UCSD-AML1 (cell line): ENCODE measurements around the gene SYK.
"Not testable (repeated sequence)": the region's sequence is repeated elsewhere in the genome, so short reads cannot be mapped to it uniquely, and the experiment has no call there.

Source experiments
- DNase-seq: peaks from one replicate; lab custom pipeline; 2025; ENCODE audit not compliant: unreplicated experiment; lab: John Stamatoyannopoulos, UW

Gene SYK

DNA sequence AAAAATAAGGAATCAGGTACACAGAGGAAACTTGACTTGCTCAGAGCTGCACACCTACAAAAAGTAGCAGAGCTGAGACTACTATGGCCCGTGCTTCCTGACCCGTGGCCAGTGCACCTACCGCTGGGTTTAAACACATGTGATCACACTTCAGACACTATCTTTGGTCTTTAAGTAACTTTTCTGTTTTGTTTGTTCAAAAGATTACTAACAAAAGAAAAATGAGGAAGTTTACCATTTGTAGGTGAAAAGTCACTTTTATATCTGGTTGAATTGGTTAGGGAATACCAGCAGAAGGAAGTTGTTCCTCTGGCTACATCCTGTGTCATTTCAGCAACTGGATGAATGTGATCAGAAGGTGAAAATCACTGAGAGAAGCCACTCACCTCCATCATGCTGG is 6.5 kb upstream of the SYK start:
- DNase-seq: no peak

DNA sequence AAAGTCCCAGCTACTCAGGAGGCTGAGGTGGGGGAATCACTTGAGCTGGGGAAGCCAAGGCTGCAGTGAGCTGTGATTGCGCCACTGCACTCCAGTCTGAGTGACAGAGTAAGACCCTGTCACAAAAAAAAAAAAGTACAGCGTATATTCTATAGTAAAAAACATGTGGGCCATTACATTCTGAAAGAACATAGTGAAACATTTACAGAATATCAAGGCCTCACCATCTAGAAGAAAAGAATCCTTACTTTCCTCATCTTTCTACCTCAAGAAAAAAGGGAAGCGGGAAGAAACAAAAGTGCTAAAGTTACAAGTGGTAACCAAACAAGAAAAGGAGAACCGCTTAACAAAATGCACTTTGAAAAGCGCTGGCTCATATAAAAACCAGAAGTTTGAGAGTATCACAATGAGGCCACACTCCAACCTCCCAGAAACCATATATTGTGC is 5.7 kb upstream of the SYK start:
- DNase-seq: no peak

DNA sequence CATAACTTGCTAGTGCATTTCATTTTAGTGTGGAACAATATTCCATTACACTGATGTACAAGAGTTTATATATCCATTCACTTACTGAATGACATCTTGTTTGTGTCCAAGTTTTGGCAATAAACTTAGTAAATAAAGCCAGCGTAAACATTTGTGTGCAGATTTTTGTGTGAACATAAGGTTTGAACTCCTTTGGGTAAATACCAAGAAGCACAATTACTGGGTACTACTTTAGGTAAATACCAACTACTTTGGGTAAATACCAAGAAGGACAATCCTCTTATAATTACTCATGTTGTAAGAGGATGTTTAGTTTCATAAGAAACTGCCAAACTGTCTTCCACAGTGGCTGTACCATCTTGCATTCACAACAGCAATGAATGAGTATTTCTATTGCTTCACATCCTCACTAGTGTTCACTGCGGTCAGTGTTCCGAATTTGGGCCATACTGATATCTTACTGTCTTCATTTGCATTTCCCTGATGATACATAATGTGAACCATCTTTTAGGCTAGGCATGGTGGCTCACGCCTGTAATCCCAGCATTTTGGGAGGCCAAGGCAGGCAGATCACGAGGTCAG is 2.3 kb upstream of the SYK start:
- DNase-seq: no peak

DNA sequence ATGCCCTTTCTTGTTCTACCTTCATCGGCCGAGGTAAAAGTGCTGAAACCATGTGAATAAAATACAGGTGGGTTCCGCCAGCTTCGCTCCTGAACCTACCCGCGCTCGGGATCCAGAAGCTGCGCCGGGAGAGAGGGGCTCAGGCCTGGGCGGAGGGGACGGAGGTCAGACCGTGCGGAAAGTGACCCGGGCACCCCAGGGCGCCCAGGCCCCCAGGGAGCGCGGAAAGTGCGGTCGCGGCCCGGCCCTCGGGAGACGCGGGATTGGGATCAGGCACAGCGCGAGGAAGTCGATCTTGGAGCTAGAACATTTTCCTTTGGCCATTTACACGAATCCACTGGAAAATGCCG is 329 bp downstream of the SYK start:
- no peak for DNase-seq

DNA sequence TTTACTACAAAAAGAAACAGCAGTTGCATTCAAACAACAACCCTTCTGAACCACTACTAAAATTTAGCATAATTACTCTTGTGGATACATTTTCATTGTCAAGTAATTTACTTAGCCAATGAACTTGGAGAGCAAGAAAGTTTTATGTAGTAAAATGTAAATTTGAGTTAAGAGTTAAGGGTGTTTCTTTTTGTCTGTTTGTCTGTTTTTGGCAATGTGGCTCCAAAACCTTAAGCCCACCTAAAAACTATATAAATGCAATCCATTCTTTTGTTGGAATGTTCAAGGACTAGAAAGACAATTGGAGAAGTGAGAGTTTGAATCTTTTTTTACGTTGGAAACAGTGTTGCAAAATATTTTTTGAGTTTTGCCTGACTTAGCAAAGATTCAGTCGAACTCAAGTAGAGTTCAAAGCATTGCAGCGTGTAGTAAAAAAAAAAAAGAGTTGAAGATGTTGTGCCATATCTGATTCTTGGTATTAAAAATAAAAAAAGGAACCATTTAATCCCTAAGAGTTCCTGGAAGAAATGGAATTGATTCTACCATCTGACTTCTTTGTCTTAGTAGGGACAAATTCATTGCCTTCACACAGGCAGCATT is 867 bp downstream of the SYK start:
- DNase-seq: no peak

DNA sequence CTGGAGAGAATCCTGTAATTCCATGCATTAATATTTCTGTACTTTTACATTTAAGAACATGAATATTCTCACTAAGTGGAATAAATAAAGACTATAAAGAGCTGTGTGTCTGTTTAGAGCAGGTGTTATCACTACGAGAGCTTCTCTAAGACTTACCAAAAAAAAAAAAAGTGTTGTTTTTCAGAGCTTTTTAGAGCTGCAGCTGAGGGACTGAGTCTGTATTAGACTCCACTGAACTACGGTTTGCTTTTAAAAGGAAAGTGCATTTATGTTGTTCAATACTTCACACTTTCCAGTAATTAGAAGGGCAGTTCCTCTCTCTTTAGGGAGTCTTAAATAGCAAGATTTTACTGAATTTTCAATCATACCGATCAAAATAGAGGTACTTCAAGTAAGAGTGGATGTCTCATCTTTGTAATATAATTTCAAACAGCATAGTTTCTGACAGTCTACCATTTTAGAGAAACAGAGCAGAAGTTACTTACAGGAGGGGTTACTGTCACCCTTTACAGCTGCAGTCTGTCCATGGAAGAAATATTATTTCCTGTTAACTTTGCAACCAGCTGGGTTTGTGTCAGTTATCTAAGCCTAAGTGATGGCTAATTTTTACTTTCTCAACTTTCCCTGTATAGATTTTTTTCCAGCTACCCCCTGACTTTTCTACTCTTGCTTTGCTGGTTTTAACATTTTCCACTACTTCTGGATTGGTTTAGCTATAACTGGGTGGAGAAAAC is 2.4 kb downstream of the SYK start:
- DNase-seq: no peak

DNA sequence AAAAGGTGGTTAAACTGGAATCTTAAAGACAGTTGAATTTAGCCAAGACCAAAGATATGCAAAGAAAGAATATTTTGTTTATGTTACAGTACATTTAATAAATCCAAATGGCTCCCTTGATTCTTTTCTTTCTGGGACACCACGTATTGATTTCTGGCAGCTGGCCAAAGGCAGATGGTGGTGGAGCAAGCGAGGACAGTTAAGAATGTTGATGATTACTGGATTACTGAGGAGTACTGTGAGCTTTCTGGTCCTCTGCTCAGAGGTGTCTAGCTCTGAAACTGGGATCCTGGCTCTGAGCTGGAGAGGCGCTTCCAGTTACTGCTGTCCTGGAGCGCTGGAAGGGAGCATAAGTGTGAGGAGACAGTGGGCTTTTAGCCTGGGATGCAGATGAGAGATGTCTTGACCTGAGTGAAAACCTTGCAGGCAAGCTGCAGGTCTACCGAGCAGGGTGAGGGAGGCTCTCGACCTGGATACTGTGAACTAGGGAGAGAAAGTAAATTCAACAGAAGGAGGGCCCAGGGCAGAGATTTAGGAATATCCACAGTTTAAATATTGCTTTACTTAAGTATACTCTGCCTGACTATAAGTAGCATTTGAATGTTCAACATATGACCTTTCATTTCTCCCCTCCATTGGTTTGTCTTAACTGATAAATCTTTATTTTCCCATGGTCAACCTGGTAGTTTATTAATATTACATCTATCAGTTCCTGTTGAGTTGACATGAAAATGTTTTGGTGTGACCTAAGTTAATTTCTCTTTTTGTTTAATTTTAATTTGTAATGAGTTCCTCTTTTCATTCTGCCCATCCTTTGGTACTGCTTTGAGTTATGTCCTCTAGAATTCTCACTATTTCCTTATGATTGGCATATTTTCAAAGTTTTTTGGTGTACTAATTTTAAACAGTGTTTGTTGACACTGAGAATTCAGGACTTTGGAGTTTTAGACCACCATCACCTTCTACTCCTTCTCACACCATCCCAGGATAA is 3.7 kb downstream of the SYK start:
- no peak for DNase-seq

DNA sequence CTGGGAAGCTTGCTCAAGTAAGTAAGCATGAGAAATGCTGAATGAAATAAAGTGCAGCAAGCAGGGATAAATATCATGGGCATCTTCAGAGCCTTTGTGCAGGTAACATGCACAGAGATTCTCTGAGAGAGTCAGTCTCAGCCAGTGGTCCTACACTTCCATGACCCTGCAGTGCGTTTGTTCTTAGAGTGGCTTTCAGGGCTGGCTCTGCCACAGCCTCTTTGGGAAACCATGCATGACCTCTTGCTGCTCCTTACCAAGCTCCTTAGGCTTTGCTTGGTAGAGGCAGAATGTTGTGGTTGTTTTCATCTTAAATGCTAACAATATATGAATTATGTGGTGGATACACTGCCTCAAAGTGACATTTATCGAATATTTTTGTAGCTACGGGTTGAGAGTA is 5.4 kb downstream of the SYK start:
- DNase-seq: no peak

DNA sequence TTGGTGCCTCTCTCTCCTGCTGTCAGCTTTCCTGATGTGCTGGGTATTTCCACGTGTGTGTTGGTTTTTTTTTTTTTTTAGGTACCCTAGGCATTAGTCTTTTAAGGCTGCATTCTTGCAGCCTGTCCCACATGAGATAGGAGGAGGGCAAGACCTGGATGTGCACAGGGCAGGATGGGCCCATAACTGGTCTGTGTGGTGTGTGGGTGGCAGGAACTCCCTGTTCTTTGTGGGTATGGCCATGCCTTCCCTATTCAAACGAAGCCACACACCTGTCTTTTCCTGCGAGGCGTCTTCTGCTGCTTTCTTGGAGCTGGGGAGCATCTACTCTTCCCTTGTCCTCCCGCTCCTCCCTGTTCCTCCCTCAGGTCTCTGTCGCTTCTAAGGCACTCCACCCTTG is 6.8 kb downstream of the SYK start:
- DNase-seq: no peak

DNA sequence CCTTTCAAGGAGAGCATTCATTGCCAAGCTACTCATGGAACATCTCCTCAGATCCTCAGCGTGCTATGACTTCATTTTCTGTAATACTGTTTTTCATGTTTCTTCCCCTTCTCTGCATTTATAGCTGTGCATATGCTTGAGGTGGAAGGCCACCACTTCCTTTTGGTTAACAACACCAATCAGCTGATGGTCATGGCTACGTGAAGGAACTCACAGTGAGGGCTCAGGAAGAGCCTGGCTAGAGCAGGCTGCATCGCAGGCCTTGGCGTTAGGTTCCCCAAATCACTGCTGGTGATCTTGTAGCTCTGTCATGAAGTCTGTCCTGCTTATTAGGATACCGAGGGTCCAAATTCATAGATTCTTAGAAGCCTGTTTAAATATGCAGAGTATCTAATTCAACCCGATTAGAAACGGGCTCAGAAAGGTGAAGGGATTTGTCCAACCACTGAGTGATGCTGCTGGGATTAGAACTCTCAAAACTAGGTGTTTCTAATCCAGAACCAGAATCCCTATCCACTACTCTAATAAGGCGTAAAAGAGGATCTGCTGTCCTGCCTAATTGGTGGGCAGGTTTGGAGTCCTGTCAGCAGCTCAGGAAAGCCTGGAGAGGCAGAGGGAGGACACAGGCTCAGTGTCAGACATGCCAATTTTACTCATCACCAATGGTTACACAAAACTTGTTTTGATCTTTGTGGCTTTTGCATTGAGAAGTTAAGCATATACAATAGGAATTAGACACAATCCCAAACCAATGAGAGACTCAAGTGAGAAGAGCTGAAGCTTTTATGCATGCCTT is 7.5 kb downstream of the SYK start:
- peak; percentile 34 for DNase-seq

DNA sequence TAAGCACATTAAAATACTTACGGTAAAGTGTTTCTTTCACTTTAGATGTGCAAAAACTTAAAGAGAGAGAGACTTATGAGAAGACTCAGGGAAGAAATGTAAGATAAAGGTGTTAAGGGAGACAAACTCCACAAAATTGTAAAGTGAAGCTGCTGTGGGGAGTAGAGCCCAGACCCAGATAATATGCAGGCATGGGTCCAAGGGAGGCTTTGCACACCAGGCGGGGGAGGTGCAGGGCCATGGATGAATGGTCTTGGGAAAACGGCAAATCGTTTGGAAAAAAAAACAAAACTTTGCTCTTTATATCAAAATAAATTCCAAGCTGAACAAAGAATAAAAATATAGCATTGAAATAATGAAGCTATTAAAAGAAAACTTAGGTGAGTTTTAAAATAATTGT is 9.1 kb downstream of the SYK start:
- DNase-seq: no peak

DNA sequence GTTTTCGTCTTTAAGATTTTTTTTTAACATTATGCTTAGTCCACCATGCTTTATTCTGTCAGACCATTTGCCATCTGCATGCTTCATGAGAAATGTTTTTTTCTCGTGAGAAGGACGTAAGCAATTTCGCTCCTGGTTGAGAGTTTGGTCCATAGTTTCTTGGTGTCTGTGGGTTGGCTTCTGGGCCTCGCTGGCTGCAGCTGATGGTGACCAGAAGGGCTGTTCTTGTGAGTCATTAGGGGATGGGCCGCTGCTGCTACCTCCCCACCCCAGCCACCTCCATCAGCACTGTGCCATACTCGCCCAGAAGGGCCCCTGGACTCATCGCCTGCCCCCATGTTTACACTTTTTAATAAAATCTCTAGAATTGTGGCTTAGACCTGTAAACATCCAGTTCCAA is 11.4 kb downstream of the SYK start:
- no peak for DNase-seq

DNA sequence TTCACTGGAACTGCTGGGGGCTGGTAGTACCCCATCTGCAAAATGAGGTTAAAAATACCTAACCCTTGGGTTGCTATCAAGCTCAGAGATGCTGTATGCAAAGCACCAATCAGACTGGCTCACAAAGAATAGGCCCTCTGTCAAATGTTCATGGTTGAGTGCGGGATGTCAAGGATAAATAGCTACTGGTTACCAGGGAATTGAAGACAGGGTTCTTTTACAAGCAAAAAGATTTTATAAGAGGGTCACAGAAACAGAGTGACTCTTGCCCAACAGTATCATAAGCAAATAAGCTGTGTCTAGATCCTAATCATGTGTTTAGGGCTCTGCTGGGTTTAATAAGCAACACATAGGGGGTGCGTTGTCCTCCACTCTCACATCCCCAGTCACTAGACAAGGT is 11.9 kb downstream of the SYK start:
- DNase-seq: no peak

DNA sequence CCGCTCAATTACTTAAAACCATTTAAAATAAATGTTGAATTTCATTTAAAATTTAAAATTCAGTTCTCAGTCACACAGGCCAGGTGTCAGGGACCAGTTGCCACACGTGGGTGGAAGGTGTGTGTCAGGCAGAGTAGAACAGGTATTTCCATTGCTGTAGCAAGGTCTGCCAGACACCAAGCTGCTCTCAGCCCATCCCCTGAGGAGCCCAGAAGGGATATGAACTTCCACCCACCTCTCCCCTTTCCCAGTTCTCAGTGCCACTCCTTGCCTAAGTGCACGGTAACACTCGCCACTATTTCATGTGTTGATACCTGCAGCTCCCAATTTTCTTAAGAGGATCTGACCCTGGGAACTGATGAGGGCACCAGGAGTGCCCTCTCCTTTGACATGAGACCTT is 12.7 kb downstream of the SYK start:
- no peak for DNase-seq

DNA sequence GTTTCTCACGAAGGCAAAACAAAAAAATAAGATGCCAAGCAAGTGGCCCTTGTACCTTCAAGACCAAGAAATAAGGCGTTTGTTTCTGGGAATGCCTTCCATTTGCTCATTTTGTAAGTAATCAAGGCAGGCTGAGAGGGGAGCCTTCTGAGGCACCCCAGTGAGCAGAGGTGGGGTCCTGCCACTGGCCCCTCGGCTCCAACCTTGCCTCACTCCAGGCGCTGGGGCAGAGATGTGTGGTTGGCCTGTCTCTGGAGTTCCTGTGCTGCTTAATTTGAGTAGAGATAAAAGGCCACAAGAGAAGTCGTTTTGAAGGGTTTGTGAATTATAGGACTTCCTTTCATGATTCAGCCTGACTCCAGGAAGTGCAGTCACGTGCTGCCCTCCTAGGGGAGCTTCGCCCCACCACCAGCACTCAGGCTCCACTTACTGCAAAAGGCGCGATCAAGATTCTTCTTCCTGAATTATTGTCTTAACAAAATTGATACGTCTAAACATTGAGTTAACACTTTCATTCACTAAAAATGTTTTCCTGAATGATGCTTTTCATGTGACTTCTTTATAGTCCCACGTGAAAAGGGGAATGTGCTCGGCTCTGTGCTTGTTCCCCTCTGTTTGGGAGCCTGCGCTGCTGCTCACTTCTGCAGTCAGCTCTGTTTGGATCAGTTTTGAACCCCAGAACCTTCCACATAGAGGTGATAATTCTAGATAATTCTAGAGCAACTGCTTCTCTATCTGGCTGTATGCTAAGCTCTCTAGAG is 13.7 kb downstream of the SYK start:
- peak; percentile 78 for DNase-seq

DNA sequence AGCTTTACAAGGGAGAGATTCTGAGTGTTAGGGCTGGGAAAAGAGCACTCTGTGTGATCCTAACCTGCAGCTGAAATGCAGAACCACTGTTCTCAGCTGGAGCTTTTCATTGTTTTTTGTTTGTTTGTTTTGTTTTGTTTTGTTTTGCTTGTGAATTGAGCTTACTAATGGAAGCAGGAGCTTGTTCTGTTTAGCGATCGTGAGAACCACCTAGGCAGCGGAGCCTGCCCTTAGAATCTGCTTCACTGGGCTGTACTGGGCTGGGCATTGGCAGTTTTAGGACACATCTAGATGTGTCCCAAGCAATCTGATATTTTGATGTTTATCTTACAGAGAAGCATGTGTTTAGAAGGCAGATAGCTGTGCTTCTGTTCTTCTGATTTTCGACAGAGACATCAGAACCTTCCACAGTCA is 14.3 kb downstream of the SYK start:
- no peak for DNase-seq

DNA sequence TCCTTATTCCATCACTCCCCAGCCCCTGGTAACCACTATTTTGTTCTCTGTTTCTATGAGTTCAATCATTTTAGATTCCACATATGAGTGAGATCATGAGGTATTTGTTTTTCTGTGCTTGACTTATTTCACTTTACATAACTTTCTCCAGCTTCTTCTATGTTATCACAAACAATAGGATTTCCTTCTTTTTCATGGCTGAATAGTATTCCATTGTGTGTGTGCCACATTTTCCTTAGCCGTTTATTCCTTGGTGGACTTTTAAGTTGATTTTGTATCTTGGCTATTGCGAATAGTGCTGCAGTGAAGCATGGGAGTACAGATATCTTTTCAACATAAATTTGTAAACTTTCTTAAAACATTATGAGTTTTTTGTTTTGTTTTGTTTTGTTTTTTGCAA is 15.1 kb downstream of the SYK start:
- DNase-seq: no peak

DNA sequence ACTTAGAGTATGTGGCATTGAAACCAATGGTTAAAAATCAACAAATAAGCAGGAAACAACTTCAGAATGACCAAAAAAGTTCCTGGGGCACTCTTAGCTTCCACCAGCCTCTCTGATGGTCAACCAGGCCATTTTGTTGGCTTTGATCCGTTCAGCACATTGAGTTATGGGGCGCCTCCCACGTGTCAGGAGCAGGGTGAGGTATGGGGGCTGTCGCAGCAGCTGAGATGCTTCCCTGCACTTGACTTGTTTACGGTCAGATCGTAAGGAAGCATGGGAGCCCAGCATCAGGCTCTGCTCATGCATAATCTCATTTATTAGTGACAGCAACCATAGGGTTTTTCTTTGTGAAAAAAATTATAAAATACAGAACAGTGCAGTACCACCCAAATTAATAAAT is 16.7 kb downstream of the SYK start:
- no peak for DNase-seq

DNA sequence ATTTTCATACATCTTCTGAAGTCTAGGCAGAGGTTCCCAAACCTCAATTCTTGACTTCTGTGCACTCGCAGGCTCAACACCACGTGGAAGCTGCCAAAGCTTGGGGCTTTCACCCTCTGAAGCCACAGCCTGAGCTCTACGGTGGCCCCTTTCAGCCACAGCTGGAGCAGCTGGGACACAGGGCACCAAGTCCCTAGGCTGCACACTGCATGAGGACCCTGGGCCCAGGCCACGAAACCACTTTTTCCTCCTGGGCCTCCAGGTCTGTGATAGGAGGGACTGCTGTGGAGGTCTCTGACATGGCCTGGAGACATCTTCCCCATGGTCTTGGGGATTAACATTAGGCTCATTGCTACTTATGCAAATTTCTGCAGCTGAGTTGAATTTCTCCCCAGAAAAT is 18.8 kb downstream of the SYK start:
- not testable (repeated sequence) for DNase-seq

DNA sequence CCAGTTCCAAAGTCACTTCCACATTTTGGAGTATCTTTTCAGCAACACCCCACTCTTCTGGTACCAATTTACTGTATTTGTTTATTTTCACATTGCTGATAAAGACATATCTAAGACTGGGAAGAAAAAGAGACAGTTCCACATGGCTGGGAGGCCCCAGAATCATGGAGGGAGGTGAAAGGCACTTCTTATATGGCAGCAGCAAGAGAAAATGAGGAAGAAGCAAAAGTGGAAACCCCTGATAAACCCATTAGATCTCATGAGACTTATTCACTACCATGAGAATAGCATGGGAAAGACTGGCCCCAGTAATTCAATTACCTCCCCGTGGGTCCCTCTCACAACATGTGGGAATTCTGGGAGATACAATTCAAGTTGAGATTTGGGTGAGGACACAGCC is 19.6 kb downstream of the SYK start:
- DNase-seq: not testable (repeated sequence)
